Neural cell (in vitro differentiated cells): ENCODE results near the gene WASHC4. TPM values are rescaled to one million over a fixed set of nuclear protein-coding genes. Genes with fewer than 3 reads are reported as not detected.

Source experiments
- H2AFZ ChIP-seq: fragments of 200-600, 300-800 bp; sonication (generic), shearing (Covaris generic); 2 replicates; pipeline ENCODE4 v1.6.0; 2014; ENCODE audit warnings: low read depth, mild to moderate bottlenecking, antibody characterized with exemption, low read length, moderate library complexity
- H3F3A ChIP-seq: fragments of 200-600 bp; shearing (Covaris generic); 2 replicates; pipeline ENCODE4 v1.6.1; 2016; ENCODE audit warnings: mild to moderate bottlenecking, moderate library complexity, mixed read lengths, antibody characterized with exemption, low read length; ENCODE audit not compliant: insufficient read depth, poor library complexity, severe bottlenecking
- H3K27ac ChIP-seq: fragments of 200-600, 300-800 bp; sonication (generic), shearing (Covaris generic); 2 replicates; pipeline ENCODE4 v1.5.1; 2014; ENCODE audit warnings: mild to moderate bottlenecking, low read length, moderate library complexity
- H3K27me3 ChIP-seq: fragments of 300-800, 200-600 bp; sonication (generic), shearing (Covaris generic); 2 replicates; pipeline ENCODE4 v1.6.0; 2014; ENCODE audit warnings: mild to moderate bottlenecking, low read depth, low read length, moderate library complexity; ENCODE audit not compliant: insufficient read depth
- H3K36me3 ChIP-seq: fragments of 300-800, 200-600 bp; sonication (generic), shearing (Covaris generic); 2 replicates; pipeline ENCODE4 v1.5.1; 2014; ENCODE audit warnings: mild to moderate bottlenecking, antibody characterized with exemption, low read length, moderate library complexity; ENCODE audit not compliant: insufficient read depth
- H3K4me2 ChIP-seq: fragments of 300-800, 200-600 bp; sonication (generic), shearing (Covaris generic); 2 replicates; pipeline ENCODE4 v1.6.0; 2014; ENCODE audit warnings: mild to moderate bottlenecking, low read length
- H3K4me3 ChIP-seq: fragments of 300-800, 200-600 bp; sonication (generic), shearing (Covaris generic); 2 replicates; pipeline ENCODE4 v1.5.1; 2014; ENCODE audit warnings: mild to moderate bottlenecking, low read length, moderate library complexity
- H3K79me2 ChIP-seq: fragments of 200-600 bp; shearing (Covaris generic); replicated peaks from 2 replicates; pipeline ENCODE4 v1.6.0; 2014; ENCODE audit warnings: mild to moderate bottlenecking, low read length, moderate library complexity; ENCODE audit not compliant: insufficient read depth
- H3K9ac ChIP-seq: fragments of 300-800, 200-600 bp; sonication (generic), shearing (Covaris generic); 2 replicates; pipeline ENCODE4 v1.6.1; 2016; ENCODE audit warnings: mild to moderate bottlenecking, low read length, mixed read lengths
- H3K9me2 ChIP-seq: fragments of 200-600 bp; shearing (Covaris generic); 2 replicates; pipeline ENCODE4 v1.6.1; 2016; ENCODE audit warnings: mild to moderate bottlenecking, low read length, mixed read lengths; ENCODE audit not compliant: insufficient read depth
- H3K9me3 ChIP-seq: fragments of 200-600, 300-800 bp; sonication (generic), shearing (Covaris generic); 2 replicates; pipeline ENCODE4 v1.6.1; 2016; ENCODE audit warnings: mild to moderate bottlenecking, mixed run types, low read length, moderate library complexity, mixed read lengths
- H4K20me1 ChIP-seq: fragments of 200-600 bp; shearing (Covaris generic); 2 replicates; pipeline ENCODE4 v1.6.1; 2016; ENCODE audit warnings: mild to moderate bottlenecking, mixed run types; ENCODE audit not compliant: insufficient read depth
- CTCF ChIP-seq: fragments of 450-650 bp; IDR thresholded peaks from 2 replicates; pipeline ENCODE4 v1.5.1; 2014; ENCODE audit warnings: antibody characterized with exemption, mild to moderate bottlenecking, moderate library complexity; ENCODE audit not compliant: poor library complexity, severe bottlenecking
- EP300 ChIP-seq: fragments of 450-650 bp; conservative IDR thresholded peaks from 2 replicates; pipeline ENCODE4 v1.6.1; 2014; ENCODE audit warnings: antibody characterized with exemption, mild to moderate bottlenecking, moderate library complexity; ENCODE audit not compliant: poor library complexity, severe bottlenecking
- EZH2 ChIP-seq: fragments of 200-600, 300-800 bp; shearing (Covaris generic), sonication (generic); IDR thresholded peaks from 2 replicates; pipeline ENCODE4 v1.6.1; 2014; ENCODE audit warnings: antibody characterized with exemption, low read length, borderline replicate concordance, mild to moderate bottlenecking; ENCODE audit not compliant: insufficient read depth, poor library complexity, severe bottlenecking
- MXI1 ChIP-seq: fragments of 450-650 bp; conservative IDR thresholded peaks from 2 replicates; pipeline ENCODE4 v1.6.1; 2014; ENCODE audit warnings: antibody characterized with exemption, mild to moderate bottlenecking; ENCODE audit not compliant: poor library complexity, severe bottlenecking
- POLR2AphosphoS5 ChIP-seq: IDR thresholded peaks from 2 replicates; pipeline ENCODE4 v1.6.1; 2012
- RAD21 ChIP-seq: fragments of 450-650 bp; conservative IDR thresholded peaks from 2 replicates; pipeline ENCODE4 v1.6.1; 2014; ENCODE audit warnings: antibody characterized with exemption, mild to moderate bottlenecking, moderate library complexity
- REST ChIP-seq: IDR thresholded peaks from 2 replicates; pipeline ENCODE4 v1.6.1; 2012; ENCODE audit warnings: borderline replicate concordance
- SMC3 ChIP-seq: fragments of 450-650 bp; conservative IDR thresholded peaks from 2 replicates; pipeline ENCODE4 v1.6.1; 2014; ENCODE audit warnings: antibody characterized with exemption, mild to moderate bottlenecking, moderate library complexity; ENCODE audit not compliant: poor library complexity
- TAF1 ChIP-seq: IDR thresholded peaks from 2 replicates; pipeline ENCODE4 v1.6.1; 2012; ENCODE audit warnings: low read depth
- polyA plus RNA-seq: library from polyadenylated mRNA; depleted of rRNA; stranded (reverse); fragments of >200 nt; gene quantifications from 2 replicates; pipeline ENCODE4 v1.2.3, GENCODE V29; 2014

Gene WASHC4
- polyA plus RNA-seq, 1 donor from 2014 or later = 52.6 TPM

GRCh38 chr12:105078712-105079570 is 28.6 kb upstream of the WASHC4 start:
- H3K36me3 ChIP-seq = no peaks in the 10 kb centered on the region
- no peak overlapping the region for H3K4me2 ChIP-seq
- TF ChIP-seq REST (no peak), EP300 (no peak), TAF1 (no peak), CTCF (no peak), POLR2AphosphoS5 (no peak), MXI1 (no peak), SMC3 (no peak), EZH2 (no peak), RAD21 (no peak)
- H3K9me3 ChIP-seq = no peaks in the 10 kb centered on the region
- H2AFZ ChIP-seq = no peak overlapping the region
- H3K4me3 ChIP-seq = no peak overlapping the region
- no peaks in the 10 kb centered on the region for H3K9me2 ChIP-seq
- H4K20me1 ChIP-seq = no peaks in the 10 kb centered on the region
- no peaks in the 10 kb centered on the region for H3F3A ChIP-seq
- peaks cover 13% of the 10 kb centered on the region for H3K27me3 ChIP-seq
- H3K27ac ChIP-seq = no peak overlapping the region
- no peak overlapping the region for H3K9ac ChIP-seq
- H3K79me2 ChIP-seq = no peaks in the 10 kb centered on the region

- Histone ChIP-seq H3K4me3 (no peak overlapping the region), H3F3A (no peaks in the 10 kb centered on the region), H3K27ac (no peak overlapping the region), H3K27me3 (peaks cover 15% of the 10 kb centered on the region), H3K4me2 (no peak overlapping the region), H4K20me1 (no peaks in the 10 kb centered on the region), H3K79me2 (no peaks in the 10 kb centered on the region), H2AFZ (no peak overlapping the region), H3K36me3 (no peaks in the 10 kb centered on the region), H3K9me3 (no peaks in the 10 kb centered on the region), H3K9ac (no peak overlapping the region), H3K9me2 (no peaks in the 10 kb centered on the region)
- TF ChIP-seq RAD21 (no peak), EZH2 (no peak), TAF1 (no peak), REST (no peak), MXI1 (no peak), EP300 (no peak), POLR2AphosphoS5 (no peak), CTCF (no peak), SMC3 (no peak)
Observed at GRCh38 chr12:105083031-105083430, 24.5 kb upstream of the WASHC4 start.
